D721Med (cell line): ENCODE results near the gene RGL2.
"Not testable (repeated sequence)": the region's sequence is repeated elsewhere in the genome, so short reads cannot be mapped to it uniquely, and the experiment has no call there.

Experiments
- DNase-seq: peaks from one replicate; pipeline ENCODE4 v3.0.0; 2011; ENCODE audit warnings: low spot score; ENCODE audit not compliant: insufficient read length
- FAIRE-seq: peaks from 2 replicates; lab custom pipeline; 2011; peaks lifted over from hg19 to GRCh38; lab: Jason Lieb, UNC
- CTCF ChIP-seq: IDR thresholded peaks from 2 replicates; pipeline ENCODE4 v1.5.1; 2012; ENCODE audit warnings: mild to moderate bottlenecking, control low read depth; ENCODE audit not compliant: insufficient read depth; ENCODE audit errors: missing control alignments

The RGL2 gene

GRCh38 chr6:33289784-33290315, 8.9 kb downstream of the RGL2 start:
- FAIRE-seq (no peak), DNase-seq (no peak)
- no peak for TF ChIP-seq CTCF

GRCh38 chr6:33288921-33289783, 9.6 kb downstream of the RGL2 start, which contains the start of the genes PFDN6 and WDR46:
TSS of gene PFDN6 (plus strand) at chr6:33289601. CDS start at chr6:33289857, 256 bp downstream.
TSS of gene WDR46 (minus strand) at chr6:33289239. CDS start at chr6:33289170, 69 bp downstream.
- TF ChIP-seq CTCF = no peak
- peak; percentile 98 for DNase-seq
- no peak for FAIRE-seq

- DNase-seq = no peak
- TF ChIP-seq CTCF = no peak
- FAIRE-seq = no peak
These were observed 10.4 kb downstream of the RGL2 start for GRCh38 chr6:33288141-33288920.

- FAIRE-seq = no peak
- DNase-seq = no peak
- no peak for TF ChIP-seq CTCF
These were observed 11.5 kb downstream of the RGL2 start for GRCh38 chr6:33286946-33287914.

- not testable (repeated sequence) for DNase-seq, FAIRE-seq
These were observed 13.5 kb downstream of the RGL2 start for GRCh38 chr6:33285214-33285613.

- no peak for DNase-seq
- no peak for FAIRE-seq
- no peak for TF ChIP-seq CTCF
These were observed 18.2 kb downstream of the RGL2 start for GRCh38 chr6:33280539-33280938.
